CD14-positive monocyte (primary cell): ENCODE data around the gene NRM. TPM values are rescaled to one million over a fixed set of nuclear protein-coding genes. Genes with fewer than 3 reads are reported as not detected.
"Not testable (repeated sequence)": the region's sequence is repeated elsewhere in the genome, so short reads cannot be mapped to it uniquely, and the experiment has no call there.

ENCODE experiments used
- DNase-seq, 3 donors: peaks; one replicate each; pipeline ENCODE4 v3.0.0-alpha.2; 2011 to 2022
- H2AFZ ChIP-seq: 2 replicates; pipeline ENCODE4 v1.6.0; 2012; ENCODE audit warnings: mild to moderate bottlenecking, low read depth, low read length, inconsistent platforms; ENCODE audit not compliant: insufficient read depth, poor library complexity, severe bottlenecking
- H3K27ac ChIP-seq, 2 donors: 1 replicate in 1 of 2; 2 replicates in 1 of 2; pipeline ENCODE4 v1.5.1; 2012 to 2013; ENCODE audit warnings: low read length in 2 of 2, control low read depth in 1 of 2, inconsistent platforms in 1 of 2, low read depth in 1 of 2, mild to moderate bottlenecking in 1 of 2
- H3K27me3 ChIP-seq, 2 donors: one replicate each; pipeline versions ENCODE4 v1.6.0 to v1.6.1; 2011 to 2013; ENCODE audit warnings: low read length in 2 of 2; ENCODE audit not compliant: control insufficient read depth in 2 of 2, insufficient read depth in 2 of 2
- H3K36me3 ChIP-seq, 2 donors: replicated peaks in 1 of 2; 1 replicate in 1 of 2; 2 replicates in 1 of 2; pipeline versions ENCODE4 v1.5.1 to v1.6.1; 2012 to 2013; ENCODE audit warnings: low read length in 2 of 2, control low read depth in 1 of 2, inconsistent platforms in 1 of 2, mild to moderate bottlenecking in 1 of 2; ENCODE audit not compliant: insufficient read depth in 2 of 2, control insufficient read depth in 1 of 2
- H3K4me1 ChIP-seq, 2 donors: 1 replicate in 1 of 2; 2 replicates in 1 of 2; pipeline versions ENCODE4 v1.5.1 to v1.6.1; 2012 to 2013; ENCODE audit warnings: low read length in 2 of 2, control low read depth in 1 of 2, inconsistent platforms in 1 of 2, mild to moderate bottlenecking in 1 of 2, moderate library complexity in 1 of 2; ENCODE audit not compliant: insufficient read depth in 2 of 2, control insufficient read depth in 1 of 2
- H3K4me2 ChIP-seq: replicated peaks from 2 replicates; pipeline ENCODE3; 2012; ENCODE audit warnings: low read length, moderate library complexity, mild to moderate bottlenecking; ENCODE audit not compliant: poor library complexity, severe bottlenecking; ENCODE audit errors: extremely low read depth
- H3K4me3 ChIP-seq, 3 experiments: fragments of 200-600 bp in 1 of 3; sonication (generic) in 1 of 3; replicated peaks in 1 of 3; 1 replicate in 2 of 3; 2 replicates in 1 of 3; pipeline ENCODE4 v1.5.1; 2011 to 2013; ENCODE audit warnings: low read length in 3 of 3, mild to moderate bottlenecking in 3 of 3, control low read depth in 2 of 3, low read depth in 2 of 3, inconsistent platforms in 1 of 3, moderate library complexity in 1 of 3
- H3K79me2 ChIP-seq: 2 replicates; pipeline ENCODE4 v1.6.0; 2012; ENCODE audit warnings: mild to moderate bottlenecking, control low read depth, inconsistent platforms, low read length, moderate library complexity; ENCODE audit not compliant: insufficient read depth
- H3K9ac ChIP-seq: 2 replicates; pipeline ENCODE4 v1.6.0; 2017; ENCODE audit warnings: low read length, mild to moderate bottlenecking; ENCODE audit not compliant: insufficient read depth, poor library complexity, severe bottlenecking
- H3K9me3 ChIP-seq, 2 donors: replicated peaks in 1 of 2; 1 replicate in 1 of 2; 2 replicates in 1 of 2; pipeline versions ENCODE4 v1.5.1 to v1.6.1; 2012 to 2013; ENCODE audit warnings: low read length in 2 of 2, control low read depth in 1 of 2; ENCODE audit not compliant: control insufficient read depth in 1 of 2, insufficient read depth in 1 of 2
- H4K20me1 ChIP-seq: 2 replicates; pipeline ENCODE4 v1.6.0; 2012; ENCODE audit warnings: mild to moderate bottlenecking, low read length, control low read depth, moderate library complexity; ENCODE audit not compliant: insufficient read depth
- H3K27ac Mint-ChIP-seq, 7 donors: one replicate each; pipeline ENCODE4 v1.8.0; 2020; ENCODE audit warnings: mild to moderate bottlenecking in 7 of 7, mixed read lengths in 7 of 7, moderate library complexity in 6 of 7, inconsistent platforms in 2 of 7
- H3K27me3 Mint-ChIP-seq, 3 donors: one replicate each; pipeline ENCODE4 v1.8.0; 2021 to 2022; ENCODE audit warnings: low read depth in 3 of 3, mild to moderate bottlenecking in 3 of 3, mixed read lengths in 3 of 3, moderate library complexity in 3 of 3, inconsistent platforms in 1 of 3
- H3K36me3 Mint-ChIP-seq, 2 donors: one replicate each; pipeline ENCODE4 v1.8.0; 2020; ENCODE audit warnings: mixed read lengths in 2 of 2, inconsistent platforms in 1 of 2, mild to moderate bottlenecking in 1 of 2
- H3K4me1 Mint-ChIP-seq: one replicate; pipeline ENCODE4 v1.8.0; 2020; ENCODE audit warnings: mild to moderate bottlenecking, mixed read lengths
- H3K4me3 Mint-ChIP-seq, 2 donors: one replicate each; pipeline ENCODE4 v1.8.0; 2020; ENCODE audit warnings: mild to moderate bottlenecking in 2 of 2, mixed read lengths in 2 of 2, moderate library complexity in 1 of 2
- H3K9me3 Mint-ChIP-seq, 7 donors: one replicate each; pipeline ENCODE4 v1.8.0; 2020 to 2022; ENCODE audit warnings: mixed read lengths in 7 of 7, mild to moderate bottlenecking in 6 of 7, moderate library complexity in 6 of 7, inconsistent platforms in 2 of 7
- CTCF ChIP-seq: fragments of 200-600 bp; IDR thresholded peaks from one replicate; pipeline ENCODE4 v1.8.0; 2022; ENCODE audit warnings: antibody characterized with exemption, mild to moderate bottlenecking
- WGBS: methylation state at CpG from one replicate; pipeline ENCODE4 v1.1.5; 2013; ENCODE audit warnings: missing lambda C conversion rate; ENCODE audit not compliant: insufficient coverage; 5-methylcytosine and 5-hydroxymethylcytosine counted together
- intact Hi-C, 2 donors: fragments of 100-400 bp; cut with micrococcal nuclease; formaldehyde crosslinking; loops; one replicate each; pipeline versions ENCODE4 v1.15.0 to v1.15.1; 2023
- polyA plus RNA-seq, 3 donors: library from polyadenylated mRNA; depleted of rRNA in 1 of 3; unstranded in 2 of 3; stranded (reverse) in 1 of 3; fragments of 300-500 nt in 2 of 3; fragments of >200 nt in 1 of 3; fragmentation: Illumina TruSeq in 2 of 3; gene quantifications; 1 replicate in 2 of 3; 2 replicates in 1 of 3; pipeline ENCODE4 v1.2.3, GENCODE V29; 2012 to 2021

The NRM gene
- polyA plus RNA-seq, 3 donors, result 25.9 to 36.0 (median 35.0) TPM

GRCh38 chr6:30670760-30671527 lies 19.8 kb downstream of the NRM start:
- H3K9ac ChIP-seq, result no peak overlapping the region
- no peak for TF ChIP-seq CTCF
- Mint-ChIP-seq H3K27me3 (no peaks in the 10 kb centered on the region), H3K9me3 (peaks cover 0 to 2% (median 0%) of the 10 kb centered on the region in 7 donors), H3K4me3 (no peak overlapping the region), H3K36me3 (peaks cover 40 to 56% of the 10 kb centered on the region in 2 donors), H3K4me1 (peaks cover 30% of the 10 kb centered on the region), H3K27ac (peak overlapping the region in 3 of 7 donors; percentile 31 to 66 (median 47))
- H3K4me2 ChIP-seq, result no peak overlapping the region
- H3K9me3 ChIP-seq, result no peaks in the 10 kb centered on the region
- H4K20me1 ChIP-seq, result peaks cover 27% of the 10 kb centered on the region
- H2AFZ ChIP-seq, result no peak overlapping the region
- H3K27me3 ChIP-seq, result no peaks in the 10 kb centered on the region
- peaks cover 25% of the 10 kb centered on the region for H3K79me2 ChIP-seq
- WGBS, result 91% methylated on average over 17 of the region's 27 CpGs
- no peak overlapping the region for H3K4me3 ChIP-seq
- peaks cover 11 to 23% of the 10 kb centered on the region in 2 donors for H3K4me1 ChIP-seq
- peaks cover 31 to 50% of the 10 kb centered on the region in 2 donors for H3K36me3 ChIP-seq
- intact Hi-C loops, result loop anchor here in 1 of 2 donors (5.0 kb wide), 1 partner anchor 189 kb away; no protein-coding TSS in a partner anchor
- DNase-seq, result no peak
- H3K27ac ChIP-seq, result no peak overlapping the region

GRCh38 chr6:30666300-30666699 lies 24.5 kb downstream of the NRM start:
- H3K9ac ChIP-seq, H2AFZ ChIP-seq, H3K9me3 ChIP-seq, DNase-seq, H3K4me2 ChIP-seq, H3K4me3 Mint-ChIP-seq, H3K27me3 ChIP-seq, H3K9me3 Mint-ChIP-seq, H3K79me2 ChIP-seq, H3K4me1 ChIP-seq, H3K27me3 Mint-ChIP-seq, H3K4me3 ChIP-seq, intact Hi-C loops: not testable (repeated sequence)
- Mint-ChIP-seq H3K36me3 (peaks cover 83 to 96% of the 10 kb centered on the region in 2 donors), H3K27ac (peak overlapping the region in 1 of 7 donors; percentile 42), H3K4me1 (peaks cover 11% of the 10 kb centered on the region)
- Histone ChIP-seq H3K27ac (peak overlapping the region in 1 of 2 donors; percentile 36), H4K20me1 (peaks cover 12% of the 10 kb centered on the region), H3K36me3 (peaks cover 73 to 93% of the 10 kb centered on the region in 2 donors)
- WGBS, result 100% methylated on average over 1 of the region's 2 CpGs
